D721Med (cell line): ENCODE results near the gene MIER1.
"Not testable (repeated sequence)": the region's sequence is repeated elsewhere in the genome, so short reads cannot be mapped to it uniquely, and the experiment has no call there.

Experiments
- DNase-seq: peaks from one replicate; pipeline ENCODE4 v3.0.0; 2011; ENCODE audit warnings: low spot score; ENCODE audit not compliant: insufficient read length
- FAIRE-seq: peaks from 2 replicates; lab custom pipeline; 2011; peaks lifted over from hg19 to GRCh38; lab: Jason Lieb, UNC
- CTCF ChIP-seq: IDR thresholded peaks from 2 replicates; pipeline ENCODE4 v1.5.1; 2012; ENCODE audit warnings: mild to moderate bottlenecking, control low read depth; ENCODE audit not compliant: insufficient read depth; ENCODE audit errors: missing control alignments

Gene MIER1

GRCh38 chr1:66978201-66978600, 53.4 kb downstream of the MIER1 start:
- FAIRE-seq: no peak
- TF ChIP-seq CTCF: no peak
- no peak for DNase-seq

- not testable (repeated sequence) for FAIRE-seq, DNase-seq
Measured at GRCh38 chr1:66979621-66980020, 54.8 kb downstream of the MIER1 start.

DNA sequence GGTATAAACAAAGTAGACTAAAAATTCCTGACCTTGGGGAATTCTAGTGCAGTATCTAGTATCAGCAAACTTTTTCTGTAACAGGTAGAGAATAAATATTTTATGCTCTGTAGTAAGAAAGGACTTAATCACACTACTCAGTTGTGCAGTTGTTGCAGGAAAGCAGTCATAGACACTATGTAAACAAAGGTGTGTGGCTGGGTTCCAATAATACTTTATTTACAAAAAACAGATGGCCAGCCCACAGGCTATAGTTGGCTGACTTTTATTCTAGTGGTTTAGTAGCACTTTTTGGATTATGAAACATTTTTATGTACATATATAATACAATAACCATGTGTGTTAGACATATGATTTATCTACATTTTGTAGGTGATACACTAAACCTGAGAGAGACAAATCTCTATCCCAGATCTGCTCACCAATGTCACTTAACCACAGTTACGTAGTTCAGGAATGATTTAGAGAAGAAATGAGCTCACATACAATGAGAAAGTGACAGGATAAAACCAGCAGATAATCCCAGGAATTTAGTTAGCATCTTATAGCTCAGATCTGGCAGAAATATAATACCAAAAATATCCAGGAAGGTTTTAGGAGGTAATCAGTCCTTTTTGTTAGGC, 56.1 kb downstream of the MIER1 start:
- DNase-seq (no peak), FAIRE-seq (no peak)
- TF ChIP-seq CTCF: no peak

DNA sequence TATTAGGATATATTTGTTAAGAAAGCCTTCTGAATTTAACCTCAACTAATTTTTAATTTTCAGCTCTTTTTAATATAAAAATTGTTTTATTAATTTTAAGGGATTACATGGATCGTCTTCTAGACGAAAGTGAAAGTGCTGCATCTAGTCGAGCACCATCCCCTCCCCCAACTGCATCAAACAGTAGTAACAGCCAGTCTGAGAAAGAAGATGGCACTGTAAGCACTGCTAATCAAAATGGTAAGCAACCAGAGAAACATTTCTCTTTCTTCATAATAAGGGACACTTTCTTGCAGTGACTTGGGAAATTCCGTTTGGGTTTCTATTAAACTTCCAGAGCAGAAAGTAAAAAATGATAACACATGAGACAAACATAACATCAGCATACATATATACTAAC, 56.9 kb downstream of the MIER1 start:
- FAIRE-seq (no peak), DNase-seq (no peak)

GRCh38 chr1:66982561-66983260, 57.9 kb downstream of the MIER1 start:
- no peak for TF ChIP-seq CTCF
- FAIRE-seq (no peak), DNase-seq (no peak)

More for the DNA sequence above, 56.9 kb downstream of the MIER1 start:
- TF ChIP-seq CTCF: no peak

DNA sequence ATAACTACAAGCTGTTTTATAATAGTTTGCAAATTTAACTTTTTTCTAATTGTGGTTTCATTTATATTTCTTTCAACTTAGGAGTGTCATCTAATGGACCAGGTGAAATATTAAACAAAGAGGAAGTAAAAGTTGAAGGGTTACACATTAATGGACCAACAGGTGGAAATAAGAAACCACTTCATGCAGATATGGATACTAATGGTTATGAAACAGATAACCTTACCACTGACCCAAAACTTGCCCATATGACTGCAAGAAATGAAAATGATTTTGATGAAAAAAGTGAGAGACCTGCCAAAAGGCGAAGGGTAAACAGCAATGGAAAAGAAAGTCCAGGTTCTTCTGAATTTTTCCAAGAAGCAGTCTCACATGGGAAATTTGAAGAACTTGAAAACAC, 59.7 kb downstream of the MIER1 start:
- no peak for TF ChIP-seq CTCF
- no peak for FAIRE-seq
- DNase-seq: no peak

- no peak for FAIRE-seq
- no peak for TF ChIP-seq CTCF
- no peak for DNase-seq
Measured at GRCh38 chr1:66985835-66986234, 61.0 kb downstream of the MIER1 start.
